Measurements from ENCODE around the gene KCNJ12.

DNA sequence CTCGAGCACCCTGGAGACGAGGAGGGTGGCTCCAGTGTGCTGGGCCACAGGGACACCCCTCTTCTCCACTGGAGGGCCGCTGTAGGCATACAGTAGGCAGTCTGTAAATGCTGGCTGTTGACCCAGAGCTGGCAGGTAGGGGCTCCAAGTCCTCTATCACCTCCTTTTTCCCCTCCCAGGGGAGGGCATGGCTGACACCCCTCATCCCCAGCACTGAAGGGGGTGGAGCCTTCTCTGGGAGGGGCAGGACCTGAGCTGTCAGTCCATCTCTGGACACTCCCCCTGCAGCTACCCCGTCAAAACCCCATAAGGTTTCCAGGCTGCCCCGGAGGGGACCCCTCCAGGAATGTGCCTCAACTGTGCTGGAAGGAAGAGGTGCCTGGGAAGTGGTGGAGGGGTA, 2.4 kb downstream of the KCNJ12 start:
- no peak for TF ChIP-seq TAF1 (IDR thresholded peaks at IDR 0.05; ENCODE audit: borderline replicate concordance, insufficient read depth, low read length)
- no peak for TF ChIP-seq SIN3A (IDR thresholded peaks at IDR 0.05; ENCODE audit: borderline replicate concordance, insufficient read depth, low read length)
- TF ChIP-seq REST (IDR thresholded peaks at IDR 0.05; ENCODE audit: insufficient read depth in 1 of 2, low read depth in 2 of 2, low read length in 2 of 2) = no peak
- TF ChIP-seq POLR2AphosphoS5 (IDR thresholded peaks at IDR 0.05; ENCODE audit: low read depth, low read length) = no peak

Measured in PFSK-1 (cell line).